Endothelial cell of umbilical vein (primary cell): ENCODE data around the gene TRIM2. TPM values are rescaled to one million over a fixed set of nuclear protein-coding genes. Genes with fewer than 3 reads are reported as not detected.

ENCODE experiments used
- BruUV-seq: library from RNA; stranded (reverse); fragments of 400-500 nt; replicated peaks from 2 replicates; lab custom pipeline; 2021; lab: Mats Ljungman, UMichigan
- CTCF ChIA-PET: fragments of 300-600, 350-600 bp; sonication (Branson Sonifier 250); formaldehyde crosslinking; loops from one replicate; lab custom pipeline; 2021; ENCODE audit warnings: antibody characterized with exemption, inconsistent platforms; lab: Charles Lee
- POLR2A ChIA-PET: fragments of 300-600, 350-600 bp; sonication (Branson Sonifier 250); formaldehyde crosslinking; loops from one replicate; lab custom pipeline; 2021; ENCODE audit warnings: antibody characterized with exemption, inconsistent platforms; lab: Charles Lee
- DNase-seq: peaks from one replicate; pipeline ENCODE4 v3.0.0-alpha.2; 2011; ENCODE audit warnings: low read depth, low spot score
- FAIRE-seq: peaks from 2 replicates; lab custom pipeline; 2011; peaks lifted over from hg19 to GRCh38; lab: Jason Lieb, UNC
- H2AFZ ChIP-seq: 2 replicates; pipeline ENCODE4 v1.6.0; 2012; ENCODE audit warnings: low read depth, low read length, control low read depth, inconsistent platforms
- H3K27ac ChIP-seq: 2 replicates; pipeline ENCODE4 v1.5.1; 2011; ENCODE audit warnings: low read depth, mild to moderate bottlenecking, control low read depth, low read length, moderate library complexity; ENCODE audit not compliant: insufficient read depth
- H3K27me3 ChIP-seq, 2 experiments: 2 replicates each; pipeline versions ENCODE4 v1.6.0 to v1.6.1; 2011; ENCODE audit warnings: low read length in 2 of 2, mixed read lengths in 1 of 2; ENCODE audit not compliant: control insufficient read depth in 2 of 2, insufficient read depth in 2 of 2
- H3K36me3 ChIP-seq, 2 experiments: 2 replicates in 1 of 2; 3 replicates in 1 of 2; pipeline ENCODE4 v1.5.1; 2011; ENCODE audit warnings: low read length in 2 of 2, mild to moderate bottlenecking in 1 of 2, moderate library complexity in 1 of 2; ENCODE audit not compliant: control insufficient read depth in 2 of 2, insufficient read depth in 2 of 2; ENCODE audit errors: extremely low read depth in 1 of 2
- H3K4me1 ChIP-seq: 3 replicates; pipeline ENCODE4 v1.5.1; 2011; ENCODE audit warnings: mild to moderate bottlenecking, low read length; ENCODE audit not compliant: control insufficient read depth, insufficient read depth; ENCODE audit errors: extremely low read depth
- H3K4me2 ChIP-seq: 2 replicates; pipeline ENCODE4 v1.6.1; 2011; ENCODE audit warnings: low read length, control low read depth, mixed read lengths; ENCODE audit not compliant: insufficient read depth
- H3K4me3 ChIP-seq, 3 experiments: fragments of 200-600 bp in 1 of 3; sonication (generic), shearing (Covaris generic) in 1 of 3; replicated peaks in 1 of 3; 2 replicates each; pipeline ENCODE4 v1.5.1; 2011 to 2016; ENCODE audit warnings: control low read depth in 3 of 3, low read length in 3 of 3, mild to moderate bottlenecking in 2 of 3, inconsistent platforms in 1 of 3, low read depth in 1 of 3, moderate library complexity in 1 of 3; ENCODE audit not compliant: insufficient read depth in 1 of 3
- H3K79me2 ChIP-seq: 2 replicates; pipeline ENCODE4 v1.6.0; 2012; ENCODE audit warnings: low read length, inconsistent platforms; ENCODE audit not compliant: control insufficient read depth, insufficient read depth
- H3K9ac ChIP-seq: replicated peaks from 2 replicates; pipeline ENCODE3; 2011; ENCODE audit warnings: low read length, control low read depth; ENCODE audit not compliant: insufficient read depth; ENCODE audit errors: extremely low read depth
- H3K9me1 ChIP-seq: replicated peaks from 3 replicates; pipeline ENCODE4 v1.6.0; 2011; ENCODE audit warnings: mild to moderate bottlenecking, low read length; ENCODE audit not compliant: control insufficient read depth, insufficient read depth; ENCODE audit errors: extremely low read depth
- H3K9me3 ChIP-seq: replicated peaks from 2 replicates; pipeline ENCODE4 v1.5.1; 2012; ENCODE audit warnings: low read length, inconsistent platforms; ENCODE audit not compliant: control insufficient read depth, insufficient read depth
- H4K20me1 ChIP-seq: replicated peaks from 2 replicates; pipeline ENCODE3; 2011; ENCODE audit warnings: mild to moderate bottlenecking, low read length; ENCODE audit not compliant: control insufficient read depth, insufficient read depth; ENCODE audit errors: extremely low read depth
- CTCF ChIP-seq, 2 donors: IDR thresholded peaks; 1 replicate in 1 of 2; 2 replicates in 1 of 2; pipeline ENCODE4 v1.5.1; 2011; ENCODE audit warnings: low read length in 2 of 2, mild to moderate bottlenecking in 2 of 2, moderate library complexity in 2 of 2, control low read depth in 1 of 2, inconsistent platforms in 1 of 2, low read depth in 1 of 2; ENCODE audit not compliant: insufficient read depth in 1 of 2; ENCODE audit errors: extremely low read depth in 1 of 2
- EZH2 ChIP-seq: IDR thresholded peaks from 2 replicates; pipeline ENCODE4 v1.6.1; 2012; ENCODE audit warnings: borderline replicate concordance, low read depth, mild to moderate bottlenecking, moderate library complexity, low read length, inconsistent platforms; ENCODE audit not compliant: severe bottlenecking
- FOS ChIP-seq: IDR thresholded peaks from 2 replicates; pipeline ENCODE4 v1.6.1; 2011; ENCODE audit warnings: mild to moderate bottlenecking, low read length, moderate library complexity, borderline replicate concordance; ENCODE audit not compliant: insufficient read depth
- GATA2 ChIP-seq: IDR thresholded peaks from 2 replicates; pipeline ENCODE4 v1.7.0; 2011; ENCODE audit warnings: low read depth, mild to moderate bottlenecking, moderate library complexity, mixed read lengths, low read length; ENCODE audit not compliant: insufficient read length, insufficient read depth
- JUN ChIP-seq: IDR thresholded peaks from 2 replicates; pipeline ENCODE4 v1.6.1; 2011; ENCODE audit warnings: borderline replicate concordance, low read depth; ENCODE audit not compliant: insufficient read length, insufficient read depth
- MAX ChIP-seq: IDR thresholded peaks from 2 replicates; pipeline ENCODE4 v1.6.1; 2011; ENCODE audit not compliant: insufficient read depth, insufficient read length
- MYC ChIP-seq: IDR thresholded peaks from one replicate; pipeline ENCODE4 v1.6.1; 2011; ENCODE audit warnings: mild to moderate bottlenecking, low read depth, low read length
- POLR2A ChIP-seq: IDR thresholded peaks from 2 replicates; pipeline ENCODE4 v1.6.1; 2012; ENCODE audit warnings: low read depth, mild to moderate bottlenecking, control low read depth, low read length
- POLR2AphosphoS5 ChIP-seq: IDR thresholded peaks from 2 replicates; pipeline ENCODE4 v1.6.1; 2012; ENCODE audit warnings: low read depth, mild to moderate bottlenecking, control low read depth, low read length, moderate library complexity; ENCODE audit not compliant: insufficient read depth
- dilution Hi-C: fragments of 300-500 bp; cut with MboI; formaldehyde crosslinking; loops from one replicate; pipeline ENCODE4 v1.15.0; 2019; ENCODE audit warnings: low sequenced_read_pairs; ENCODE audit not compliant: extremely low pct_ligation_motif_present
- intact Hi-C: fragments of 100-400 bp; cut with micrococcal nuclease; formaldehyde crosslinking; loops from one replicate; pipeline ENCODE4 v1.10.0; 2022
- polyA plus RNA-seq, 4 experiments: library from polyadenylated mRNA; depleted of rRNA in 3 of 4; stranded (reverse) in 3 of 4; unstranded in 1 of 4; fragments of >200 nt; gene quantifications; 2 replicates each; pipeline versions ENCODE4 v1.2.1 to v1.2.3, GENCODE V29; 2011 to 2012; ENCODE audit warnings: missing spikeins in 1 of 4
- total RNA-seq: library from RNA; stranded (reverse); gene quantifications from 2 replicates; pipeline ENCODE4 v1.2.3, GENCODE V29; 2021

Gene TRIM2
- total and polyA plus RNA-seq, 2 donors (not counting 3 experiments of a cell fraction or from before 2014, with no cell fraction given) = 6.8 to 19.7 TPM

- intact Hi-C loops (no loop called here), dilution Hi-C loops (no loop called here)
- no peaks in the 10 kb centered on the region for H3K9me3 ChIP-seq
- H3K4me2 ChIP-seq = no peak overlapping the region
- no peaks in the 10 kb centered on the region for H3K9me1 ChIP-seq
- no peaks in the 10 kb centered on the region for H3K36me3 ChIP-seq
- H3K27me3 ChIP-seq = peaks cover 2 to 4% of the 10 kb centered on the region in 2 experiments
- no peaks in the 10 kb centered on the region for H3K4me1 ChIP-seq
- no peak for TF ChIP-seq FOS
- no peaks in the 10 kb centered on the region for H3K79me2 ChIP-seq
- no peak overlapping the region for H3K27ac ChIP-seq
- no peak overlapping the region for H3K9ac ChIP-seq
- ChIA-PET POLR2A (no interaction called here), CTCF (interaction anchor here (0.9 kb wide), 1 partner anchor 10 kb away, joined by 4 read pairs; no protein-coding TSS in a partner anchor)
- DNase-seq (no peak), FAIRE-seq (no peak)
- BruUV-seq = no TSS peak
- H3K4me3 ChIP-seq = no peak overlapping the region
- H4K20me1 ChIP-seq = no peaks in the 10 kb centered on the region
- H2AFZ ChIP-seq = no peak overlapping the region
Observed at GRCh38 chr4:153197301-153197700, 6.9 kb upstream of the TRIM2 start.

- H3K27me3 ChIP-seq = peaks cover 2% of the 10 kb centered on the region in 2 experiments
- BruUV-seq = no TSS peak
- FAIRE-seq (no peak), DNase-seq (no peak)
- dilution Hi-C loops (no loop called here), intact Hi-C loops (no loop called here)
- no peak overlapping the region for H3K4me3 ChIP-seq
- TF ChIP-seq GATA2 = no peak
- TF ChIP-seq JUN = no peak
- TF ChIP-seq MYC = no peak
- TF ChIP-seq MAX = no peak
- TF ChIP-seq FOS = no peak
- TF ChIP-seq EZH2 = no peak
- no peak for TF ChIP-seq POLR2A
- TF ChIP-seq CTCF (IDR thresholded peaks at IDR 0.05; ENCODE audit: extremely low read depth in 1 of 2, insufficient read depth in 1 of 2, low read depth in 1 of 2, low read length in 2 of 2) = no peak
- no peak for TF ChIP-seq POLR2AphosphoS5
- ChIA-PET POLR2A (no interaction called here), CTCF (interaction anchor here (1.2 kb wide), 1 partner anchor 9 kb away, joined by 5 read pairs; no protein-coding TSS in a partner anchor)
- H3K9me1 ChIP-seq = no peaks in the 10 kb centered on the region
- no peak overlapping the region for H2AFZ ChIP-seq
- no peak overlapping the region for H3K9ac ChIP-seq
- H3K79me2 ChIP-seq = no peaks in the 10 kb centered on the region
- no peaks in the 10 kb centered on the region for H3K36me3 ChIP-seq
- no peak overlapping the region for H3K4me2 ChIP-seq
- no peaks in the 10 kb centered on the region for H4K20me1 ChIP-seq
- no peaks in the 10 kb centered on the region for H3K9me3 ChIP-seq
- H3K27ac ChIP-seq = no peak overlapping the region
- H3K4me1 ChIP-seq = no peaks in the 10 kb centered on the region
Observed at GRCh38 chr4:153198719-153199118, 5.5 kb upstream of the TRIM2 start.
